Measurements from ENCODE around the gene CDC73.
"Not testable (repeated sequence)": the region's sequence is repeated elsewhere in the genome, so short reads cannot be mapped to it uniquely, and the experiment has no call there.

The CDC73 gene

DNA sequence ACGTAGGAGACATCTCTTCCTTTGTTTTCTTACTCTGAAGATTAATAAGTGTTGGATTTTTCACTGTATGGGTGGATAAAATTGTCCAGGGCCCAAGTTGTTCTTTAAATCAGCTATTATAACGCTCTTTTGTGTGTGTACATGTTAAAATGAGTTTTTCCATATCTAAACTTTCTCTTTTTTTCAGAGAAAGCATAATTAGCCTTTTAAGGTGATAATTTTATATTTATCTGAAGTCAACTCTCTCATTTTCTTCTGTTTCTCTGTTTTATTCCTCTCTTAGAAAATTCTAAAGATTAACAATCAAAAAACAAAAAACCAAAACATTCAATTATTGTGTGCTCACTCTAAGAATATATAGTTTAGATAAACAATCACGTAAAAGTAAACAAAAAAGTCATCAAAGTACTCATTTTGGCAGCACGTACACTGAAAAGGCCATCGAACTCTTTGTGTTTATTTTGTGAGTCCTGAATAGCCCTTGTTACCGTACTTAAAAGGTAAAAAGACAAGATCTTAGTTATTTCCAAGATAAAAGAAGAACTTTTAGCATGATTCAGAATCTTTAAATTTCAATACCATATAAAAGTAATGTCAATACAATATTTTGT, 7.2 kb upstream of the CDC73 start:
- DNase-seq = no peak

DNA sequence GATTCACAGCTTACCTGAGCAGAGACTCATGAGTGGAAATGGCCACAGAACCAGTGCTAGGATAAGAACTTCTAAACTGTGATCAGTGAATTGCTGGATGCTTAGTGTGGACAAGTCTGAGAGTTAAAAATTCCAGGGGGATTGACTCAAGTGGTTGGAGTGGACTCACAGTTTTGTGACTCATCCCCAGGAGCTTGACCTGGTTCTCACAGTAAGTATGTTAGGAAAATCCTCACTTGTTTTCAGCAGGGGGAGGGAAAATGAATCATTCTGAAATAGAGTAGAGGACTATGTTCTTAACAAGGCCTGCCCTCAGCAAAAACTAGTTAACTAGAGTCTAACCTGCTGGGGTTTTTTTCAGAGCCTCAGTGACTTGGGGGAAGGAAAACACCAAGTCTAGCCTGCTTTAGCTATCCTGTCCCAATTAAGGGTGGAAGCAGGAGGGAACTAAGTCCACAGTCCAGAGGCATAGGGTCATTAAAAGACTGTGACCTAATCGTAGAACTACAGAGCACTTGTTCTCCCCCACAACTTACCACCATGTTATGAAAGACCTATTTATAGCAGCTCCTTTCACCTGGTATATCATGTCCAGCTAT, 6.1 kb upstream of the CDC73 start:
- DNase-seq = no peak

DNA sequence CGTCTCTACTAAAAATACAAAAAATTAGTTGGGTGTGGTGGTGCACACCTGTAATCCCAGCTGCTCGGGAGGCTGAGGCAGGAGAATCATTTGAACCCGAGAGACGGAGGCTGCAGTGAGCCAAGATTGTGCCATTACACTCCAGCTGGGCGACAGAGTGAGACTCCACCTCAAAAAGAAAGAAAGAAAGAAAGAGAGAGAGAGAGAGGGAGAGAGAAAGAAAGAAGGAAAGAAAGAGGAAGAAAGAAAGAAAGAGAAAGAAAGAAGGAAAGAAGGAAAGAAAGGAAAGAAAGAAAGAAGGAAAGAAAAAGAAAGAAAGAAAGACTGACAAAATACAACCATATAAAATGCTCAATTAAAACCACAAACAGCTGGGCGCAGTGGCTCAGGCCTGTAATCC, 4.7 kb upstream of the CDC73 start:
- DNase-seq = not testable (repeated sequence)

DNA sequence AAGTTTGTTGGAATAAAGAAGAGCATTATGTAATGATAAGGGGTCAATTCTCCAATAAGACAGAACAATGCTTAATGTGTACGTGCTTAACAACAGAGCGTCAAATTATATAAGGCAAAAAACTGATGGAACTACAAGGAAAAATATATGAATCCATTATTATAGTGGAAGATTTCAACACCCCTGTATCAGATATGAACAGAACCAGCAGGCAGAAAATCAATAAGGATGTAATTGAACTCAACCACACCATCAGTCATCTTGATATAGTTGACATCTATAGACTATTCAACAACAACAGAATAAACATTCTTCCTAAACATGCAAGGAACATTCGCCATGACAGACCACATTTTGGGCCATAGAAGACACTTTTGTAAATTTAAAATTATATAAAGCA, 3.6 kb upstream of the CDC73 start:
- DNase-seq = no peak

DNA sequence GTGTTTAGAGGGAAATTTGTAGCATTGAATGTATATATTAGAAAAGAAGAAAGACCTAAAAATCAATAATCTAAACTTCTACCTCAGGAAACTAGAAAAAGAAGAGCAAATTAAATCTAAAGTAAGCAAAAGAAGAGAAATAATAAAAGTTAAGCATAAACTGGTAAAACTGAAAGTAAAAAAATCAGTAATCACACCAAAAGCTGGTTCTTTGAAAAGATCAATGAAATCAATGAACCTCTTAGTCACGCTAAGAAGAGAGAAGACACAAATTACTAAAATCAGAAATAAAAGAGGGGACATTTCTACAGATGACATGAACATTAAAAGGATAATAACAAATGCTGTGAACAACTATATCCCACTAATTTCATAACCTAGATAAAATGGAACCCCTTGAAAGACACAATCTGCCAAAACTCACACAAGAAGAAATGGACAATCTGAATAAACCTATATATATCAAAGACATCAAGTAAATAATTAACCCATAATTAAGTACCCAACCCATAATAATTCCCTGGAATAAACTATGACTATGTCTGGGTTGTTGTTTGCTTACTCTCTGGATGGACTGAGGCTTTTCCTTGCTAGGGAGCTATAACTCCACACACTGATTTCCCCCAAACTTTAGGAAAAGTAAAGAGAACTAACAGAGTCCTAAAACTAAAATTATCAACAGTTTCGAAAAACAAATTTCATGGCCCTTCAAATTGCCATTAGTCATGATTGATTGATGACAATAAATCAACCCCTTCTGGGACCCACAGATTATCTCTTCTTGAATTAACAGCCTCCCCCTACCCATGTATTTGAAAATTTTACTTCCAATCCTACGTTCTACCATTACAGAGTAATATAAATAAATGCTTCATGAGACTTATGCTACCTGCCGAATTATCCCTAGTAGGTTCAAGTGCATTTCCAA, 2.8 kb upstream of the CDC73 start:
- DNase-seq = no peak

DNA sequence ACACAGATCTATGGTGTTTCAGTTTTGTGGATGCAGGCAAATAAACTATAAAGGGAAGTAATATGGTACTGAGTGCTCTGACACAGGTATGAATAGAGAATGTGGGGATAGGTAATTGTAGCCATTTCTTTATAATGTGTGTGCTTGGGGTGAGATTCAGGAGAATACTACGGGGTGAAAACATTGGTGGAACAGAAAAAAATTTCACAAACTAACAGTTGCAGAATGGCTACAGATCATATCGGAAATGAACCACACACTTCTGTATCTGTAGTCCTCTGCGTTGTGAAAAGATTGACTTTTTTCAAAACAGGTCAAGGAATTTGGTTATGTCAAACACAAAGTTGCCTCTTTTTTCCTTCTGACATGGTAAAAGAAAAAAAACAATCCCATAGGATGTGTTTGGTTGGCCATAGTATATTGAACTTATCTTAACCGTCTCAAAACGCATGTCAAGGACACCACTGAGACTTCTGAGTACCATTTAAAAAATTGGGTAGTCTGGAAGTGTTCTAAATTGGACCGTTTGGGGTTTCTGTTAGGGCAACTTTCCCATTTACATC, 1.1 kb upstream of the CDC73 start:
- DNase-seq = no peak

DNA sequence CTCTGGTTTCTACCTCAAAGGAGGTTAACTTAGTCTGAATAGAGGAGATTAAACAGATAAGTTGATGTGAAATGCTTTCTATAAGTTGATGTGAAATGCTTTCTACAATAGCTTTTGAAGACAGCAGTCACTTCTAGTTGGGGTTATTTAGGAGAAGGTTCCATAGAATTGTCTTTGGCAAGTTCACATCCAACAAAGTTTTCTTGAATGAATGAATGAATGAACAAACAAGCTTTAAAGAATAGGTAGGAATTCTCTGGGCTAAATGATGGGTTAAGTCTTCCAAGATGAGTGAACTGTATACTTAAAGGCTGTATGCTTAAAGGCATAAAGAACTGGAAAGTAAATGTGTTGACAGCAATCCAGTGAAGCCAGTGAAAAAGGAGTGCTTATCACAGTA, 1.9 kb downstream of the CDC73 start:
- no peak for DNase-seq

DNA sequence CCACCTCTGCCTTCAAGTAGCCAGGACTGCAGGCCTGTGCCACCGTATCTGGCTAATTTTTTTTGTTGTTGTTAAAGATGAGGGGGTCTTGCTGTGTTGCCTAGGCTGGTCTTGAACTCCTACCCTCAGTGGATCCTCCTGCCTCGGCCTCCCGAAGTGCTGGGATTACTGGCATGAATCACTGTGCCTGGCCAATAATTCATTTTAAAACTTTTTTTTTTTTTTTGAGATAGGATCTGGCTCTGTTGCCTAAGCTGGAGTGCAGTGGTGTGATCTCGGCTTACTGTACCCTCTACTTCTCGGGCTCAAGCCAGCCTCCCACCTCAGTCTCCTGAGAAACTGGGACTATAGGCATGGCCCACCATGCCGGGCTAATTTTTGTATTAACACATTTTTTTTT, 3.5 kb downstream of the CDC73 start:
- no peak for DNase-seq

DNA sequence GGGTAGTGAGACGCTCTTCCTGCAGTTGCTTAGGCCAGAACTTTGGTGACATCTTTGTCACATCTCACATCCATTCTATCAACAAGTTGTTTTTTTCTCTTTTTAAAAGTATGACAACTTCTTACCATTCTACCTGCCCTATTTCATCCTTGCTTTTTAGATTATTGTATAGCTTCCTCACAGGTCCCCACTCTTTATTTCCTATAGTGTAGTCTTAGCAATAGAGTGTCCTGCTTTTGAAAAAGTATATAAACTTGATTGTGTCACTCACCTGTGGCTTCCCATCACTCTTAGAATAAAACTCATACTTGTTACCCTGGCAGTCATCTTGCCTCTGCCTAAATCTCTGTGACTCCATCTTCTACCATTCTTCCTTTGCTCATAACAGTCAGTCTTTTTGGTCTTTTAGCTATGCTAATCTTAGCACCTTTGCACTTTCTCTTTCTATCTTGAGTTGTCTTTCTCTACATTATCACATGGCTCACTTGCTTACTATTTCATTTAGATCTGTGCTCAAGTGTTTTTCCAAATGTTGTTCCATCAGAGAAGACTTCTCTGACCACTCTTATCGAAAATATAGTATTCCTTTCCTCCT, 9.5 kb downstream of the CDC73 start:
- no peak for DNase-seq

DNA sequence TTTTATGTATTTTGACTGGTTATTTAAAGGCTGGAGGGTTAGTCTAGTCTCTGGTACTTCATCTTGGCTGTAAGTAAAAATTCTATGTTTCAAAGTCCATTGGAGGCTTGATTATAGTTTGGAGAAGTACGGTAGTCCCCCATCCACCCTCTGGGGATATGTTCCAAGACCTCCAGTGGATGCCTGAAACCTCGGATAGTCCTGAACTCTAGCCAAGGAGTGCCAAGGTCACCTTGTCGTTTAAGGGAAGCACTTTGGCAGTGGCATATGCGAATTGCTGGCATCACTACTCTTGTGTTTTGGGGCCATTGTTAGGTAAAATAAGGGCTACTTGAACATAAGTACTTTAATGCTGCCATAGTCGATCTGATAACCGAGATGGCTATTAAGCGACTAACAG, 18.4 kb downstream of the CDC73 start:
- no peak for DNase-seq

DNA sequence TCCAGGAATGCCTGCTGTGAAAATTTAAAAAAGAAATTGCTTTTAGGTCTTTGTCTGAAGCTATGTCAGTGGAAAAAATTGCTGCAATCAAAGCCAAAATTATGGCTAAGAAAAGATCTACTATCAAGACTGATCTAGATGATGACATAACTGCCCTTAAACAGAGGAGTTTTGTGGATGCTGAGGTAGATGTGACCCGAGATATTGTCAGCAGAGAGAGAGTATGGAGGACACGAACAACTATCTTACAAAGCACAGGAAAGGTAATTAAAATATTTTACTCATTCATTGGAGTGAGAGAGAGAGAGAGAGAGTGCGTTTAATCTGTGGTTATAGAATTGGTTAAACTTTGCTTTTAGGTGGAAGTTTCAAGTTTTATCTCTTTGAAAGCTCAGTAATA, 20.0 kb downstream of the CDC73 start:
- peak in 1 of 2 donors; percentile 25 for DNase-seq

DNA sequence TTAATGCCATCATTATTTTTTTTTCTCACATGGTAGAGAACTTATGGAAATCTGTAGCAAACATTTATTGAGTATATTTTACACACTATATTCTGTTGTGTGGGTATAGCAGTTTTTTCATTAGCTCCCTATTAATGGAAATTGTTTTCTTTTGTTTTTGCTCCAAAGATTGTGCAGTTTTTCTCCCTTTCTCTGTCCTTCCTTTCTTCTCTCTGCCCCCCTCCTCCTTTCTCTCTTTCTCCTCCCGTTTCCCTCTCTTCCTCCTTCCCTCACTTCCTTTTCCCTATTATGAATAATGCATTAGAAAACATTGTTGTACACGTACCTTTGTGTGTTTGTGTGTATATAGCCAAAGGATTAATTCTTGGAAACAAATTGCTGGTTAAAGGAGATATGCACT, 20.6 kb downstream of the CDC73 start:
- no peak for DNase-seq

DNA sequence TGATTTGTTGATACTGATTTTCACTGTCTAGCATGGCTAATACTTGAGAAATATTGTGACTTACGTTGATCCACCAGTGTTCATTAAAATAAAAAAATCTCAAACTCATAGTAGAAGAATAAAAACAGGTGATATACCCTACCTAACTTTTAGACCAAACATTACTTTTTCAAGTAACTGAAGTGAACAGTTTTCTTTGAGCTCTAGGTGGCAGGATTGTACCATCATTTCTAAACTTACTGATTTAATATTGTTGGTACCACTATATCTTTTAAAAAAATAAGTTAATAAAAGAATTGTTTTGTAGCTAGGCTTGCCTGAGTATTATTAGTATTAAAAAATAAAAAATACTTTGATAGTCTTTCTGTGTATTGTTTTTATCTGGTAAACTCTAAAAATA, 21.5 kb downstream of the CDC73 start:
- no peak for DNase-seq

DNA sequence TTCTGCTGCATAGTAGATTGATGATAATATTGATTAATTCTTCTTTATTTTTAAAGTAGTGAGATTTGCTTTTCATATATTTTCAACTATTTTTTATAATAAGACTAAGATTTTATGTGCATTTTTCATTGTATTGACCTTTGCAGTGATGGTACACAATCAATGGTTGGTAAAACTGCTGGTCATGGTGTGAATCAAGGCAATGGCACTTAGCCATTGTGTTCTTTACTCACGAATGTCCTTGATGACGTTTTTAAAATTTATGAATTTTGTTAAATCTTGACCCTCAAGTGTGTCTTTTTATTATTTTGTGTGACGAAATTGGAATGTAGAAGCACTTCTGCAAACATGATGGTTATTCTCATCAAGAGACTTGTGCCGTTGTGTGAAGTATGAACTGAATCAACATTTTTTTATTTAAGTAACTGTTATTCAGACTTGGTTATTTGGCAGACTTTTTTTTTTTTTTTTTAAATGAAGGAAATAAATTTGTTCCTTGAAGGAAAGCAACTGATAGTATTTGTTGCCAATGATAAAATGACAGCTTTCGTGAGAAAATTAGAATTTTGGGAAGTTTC, 22.6 kb downstream of the CDC73 start:
- no peak for DNase-seq

DNA sequence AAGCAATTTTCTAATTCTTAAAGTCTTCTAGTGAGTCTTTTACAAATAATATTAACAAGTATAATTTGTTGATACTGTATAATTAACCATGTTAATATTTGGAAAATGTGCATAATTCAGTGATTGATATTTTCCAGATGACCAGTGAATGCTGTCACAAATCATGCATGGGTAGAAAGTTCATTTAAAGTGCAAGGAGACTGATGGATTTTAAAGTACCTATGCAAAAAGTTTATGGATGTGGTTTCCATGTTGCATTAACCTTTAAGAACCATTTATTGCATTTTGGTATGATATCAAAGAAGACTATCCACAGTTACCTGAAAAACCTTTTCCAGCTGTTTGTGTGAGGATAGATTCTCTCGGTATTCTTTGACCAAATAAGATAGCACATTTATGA, 23.2 kb downstream of the CDC73 start:
- no peak for DNase-seq

DNA sequence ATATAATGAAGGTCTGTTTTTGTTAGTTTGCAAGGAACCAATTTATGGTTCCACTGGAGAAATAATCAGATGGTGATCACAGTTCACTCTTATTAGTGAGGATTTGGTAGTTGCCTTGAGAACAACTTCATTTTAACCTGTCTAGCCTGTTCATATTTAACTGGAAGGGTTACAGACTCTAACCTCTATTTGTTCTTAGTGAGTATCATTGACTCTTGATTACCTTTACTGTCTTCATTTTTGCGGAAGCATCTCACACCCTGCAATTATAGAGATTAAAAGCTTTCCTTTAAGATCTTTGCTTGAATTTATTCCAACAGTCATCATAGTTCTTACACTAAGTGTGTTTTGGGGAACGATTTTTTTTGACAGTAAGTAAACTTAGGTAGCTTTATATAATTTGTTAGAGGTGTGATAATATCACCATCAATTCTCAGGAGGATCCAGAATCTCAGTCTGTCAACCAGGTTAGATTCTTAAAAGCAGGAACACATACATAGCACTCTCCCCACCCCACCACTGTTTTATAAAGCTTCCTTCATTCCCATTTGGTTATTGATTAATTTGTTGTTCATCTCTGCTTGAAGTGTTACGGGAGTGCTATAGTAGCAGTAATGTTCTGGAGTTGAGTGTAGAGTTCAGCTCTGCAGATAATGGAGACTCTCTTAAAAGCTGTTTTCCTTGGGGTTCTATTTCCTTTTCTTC, 34.4 kb downstream of the CDC73 start:
- DNase-seq = no peak

DNA sequence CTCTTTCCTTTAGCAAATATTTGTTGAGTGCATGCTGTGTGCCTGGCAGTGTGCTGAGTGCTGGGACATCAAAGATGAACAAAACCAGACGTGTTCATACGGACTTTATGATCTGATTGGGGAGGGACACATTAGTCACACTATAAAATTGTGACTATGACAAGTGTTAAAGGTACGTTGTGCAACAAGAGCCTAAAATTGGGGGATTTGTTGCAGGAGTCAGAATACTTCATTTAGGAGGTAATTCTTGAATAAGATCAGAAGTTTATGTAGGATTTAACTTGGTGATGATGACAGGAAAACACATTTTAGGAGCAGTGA, 35.0 kb downstream of the CDC73 start:
- DNase-seq = no peak

DNA sequence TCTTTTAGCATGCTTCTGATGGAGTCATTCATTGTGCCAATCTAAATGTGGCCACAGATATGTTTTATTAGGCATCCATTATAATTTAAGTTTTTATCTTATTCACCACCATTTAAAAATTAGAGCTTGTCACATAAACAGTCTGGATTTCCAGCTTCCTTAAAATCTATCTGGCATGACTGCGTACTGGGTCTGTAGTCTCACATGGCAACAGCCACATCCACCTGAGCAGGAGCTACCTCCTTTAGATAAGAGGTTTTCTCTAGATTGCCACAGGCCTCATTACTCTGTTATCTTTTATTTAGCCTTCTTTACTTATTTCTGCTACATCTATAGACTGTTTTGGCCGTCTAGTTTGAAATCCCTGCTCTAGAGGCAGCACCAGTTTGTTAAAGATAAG, 35.5 kb downstream of the CDC73 start:
- no peak for DNase-seq

DNA sequence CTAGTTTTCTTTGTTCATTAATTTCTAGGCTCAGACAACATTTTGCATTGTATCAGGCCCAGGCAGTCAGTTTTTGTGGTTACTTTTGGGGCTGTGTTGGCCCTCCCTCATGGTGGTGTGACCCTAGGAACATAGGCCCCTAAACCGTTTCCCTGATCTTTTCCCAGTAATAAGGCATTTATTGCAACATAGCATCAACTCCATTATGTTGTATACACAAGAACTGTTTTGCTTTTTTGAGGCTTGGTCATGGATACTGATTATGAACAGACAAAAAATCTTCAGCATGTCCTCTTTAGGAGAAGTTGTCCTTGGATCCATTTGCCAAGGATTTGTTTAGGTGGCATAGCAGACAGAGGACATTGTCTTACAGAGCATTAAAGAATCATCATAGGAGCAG, 54.3 kb downstream of the CDC73 start:
- DNase-seq = no peak

DNA sequence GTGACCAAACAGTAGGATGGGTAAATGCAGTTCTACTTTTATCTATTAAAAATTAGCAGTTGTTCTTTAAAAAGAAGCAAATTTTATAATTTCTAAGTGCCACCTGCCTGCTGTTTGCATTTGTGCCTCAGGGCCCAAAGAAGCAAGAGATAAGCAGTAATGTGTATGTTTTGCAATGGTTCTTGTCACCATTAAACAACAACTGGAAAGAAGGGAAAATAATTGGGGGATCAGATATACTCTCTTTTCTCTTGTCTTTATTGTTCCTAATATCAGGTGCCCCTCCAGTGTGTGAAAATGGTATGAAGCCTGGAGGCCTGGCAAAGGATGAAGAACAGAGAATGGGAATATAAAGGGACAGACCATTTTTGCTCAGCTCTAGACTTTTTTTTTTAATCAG, 55.0 kb downstream of the CDC73 start:
- DNase-seq = no peak

DNA sequence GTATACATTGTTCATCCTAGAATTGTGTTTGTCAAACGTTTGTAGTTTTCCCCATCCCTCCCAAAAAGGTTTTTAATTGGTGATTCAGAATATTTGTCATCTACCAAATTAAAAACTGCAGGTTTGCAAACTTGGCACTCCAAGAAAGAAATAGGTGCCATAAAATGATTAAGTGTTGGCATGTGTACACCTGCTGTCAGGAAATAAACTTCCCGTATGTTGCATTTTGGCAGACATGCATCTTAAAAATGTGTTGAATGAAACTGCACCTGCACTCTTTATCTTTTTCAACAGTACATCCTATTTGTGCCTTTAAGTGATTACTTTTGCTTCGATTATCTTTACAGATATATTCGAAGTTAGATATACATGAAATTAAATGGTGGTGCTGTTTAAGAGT, 57.3 kb downstream of the CDC73 start:
- DNase-seq = no peak

DNA sequence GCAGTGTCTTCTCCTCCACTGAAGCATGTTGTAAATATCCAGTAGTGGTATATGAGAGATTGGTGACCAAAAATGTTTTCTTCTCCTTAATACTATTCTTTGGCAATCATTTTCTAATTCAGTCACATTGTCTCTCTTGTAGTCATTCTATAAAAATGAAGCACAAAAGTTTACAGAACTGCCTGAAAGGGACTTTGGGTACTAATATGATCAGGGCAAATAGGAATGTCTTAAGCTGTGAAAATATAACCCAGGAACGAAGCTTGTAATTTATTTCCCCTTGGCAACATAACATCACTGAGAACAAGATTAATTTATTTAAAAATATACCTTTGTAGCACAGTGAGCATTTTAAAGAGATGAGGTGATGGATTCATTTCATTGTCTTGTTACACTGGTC, 59.7 kb downstream of the CDC73 start:
- DNase-seq = no peak

DNA sequence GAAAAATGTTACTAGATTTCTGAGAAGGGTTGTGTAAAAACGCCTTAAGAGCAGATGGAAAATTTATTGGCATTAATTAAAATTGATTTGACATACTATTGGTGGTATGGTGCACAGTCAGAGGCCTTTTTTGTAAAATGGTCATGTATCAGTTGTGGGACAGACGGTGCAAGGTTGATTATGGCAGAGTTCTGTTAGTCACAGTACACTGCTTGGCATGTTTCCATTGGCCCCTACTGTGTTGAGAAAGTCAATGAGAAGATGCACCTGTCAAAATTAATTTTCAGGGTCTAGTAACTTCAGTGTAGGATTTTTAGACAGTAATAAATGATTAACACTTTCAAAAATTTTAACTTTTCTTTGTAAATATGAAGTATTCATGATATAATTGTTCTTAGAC, 60.2 kb downstream of the CDC73 start:
- no peak for DNase-seq

All from CD4-positive, alpha-beta T cell treated with Interleukin-4 for 1 hour (primary cell).